ENCODE results near the gene GSG1. TPM values are rescaled to one million over a fixed set of nuclear protein-coding genes. Genes with fewer than 3 reads are reported as not detected.

Gene GSG1
- total RNA-seq, 1 experiment from 2014 or later: 0.22 TPM

GRCh38 chr12:13120413-13120812, 16.9 kb upstream of the GSG1 start:
- Histone ChIP-seq H3K79me2 (ENCODE audit: insufficient read depth, low read length) (no peaks in the 10 kb centered on the region), H3T11ph (ENCODE audit: low read length) (no peak overlapping the region), H2AFZ (ENCODE audit: low read length) (no peak overlapping the region), H2BK20ac (ENCODE audit: low read depth, low read length, poor library complexity, severe bottlenecking) (no peak overlapping the region), H2AK5ac (ENCODE audit: insufficient read length, low read length) (no peak overlapping the region), H3K9me3 (ENCODE audit: control insufficient read depth, low read depth, low read length) (no peaks in the 10 kb centered on the region), H4K5ac (ENCODE audit: insufficient read length, low read depth, low read length) (no peak overlapping the region), H3K27me3 (ENCODE audit: insufficient read depth, low read length) (no peaks in the 10 kb centered on the region), H2BK12ac (ENCODE audit: insufficient read length, low read depth, low read length) (no peak overlapping the region), H4K20me1 (ENCODE audit: control insufficient read depth, insufficient read depth, insufficient read length) (no peaks in the 10 kb centered on the region), H4K91ac (ENCODE audit: insufficient read length, low read depth, low read length) (no peak overlapping the region), H2BK5ac (ENCODE audit: insufficient read length, low read length) (no peak overlapping the region), H4K8ac (replicated peaks; ENCODE audit: insufficient read length, low read depth, low read length) (no peak overlapping the region), H3K23me2 (ENCODE audit: insufficient read length, low read depth, low read length, poor library complexity, severe bottlenecking) (no peaks in the 10 kb centered on the region), H3K79me1 (ENCODE audit: insufficient read depth, low read depth, low read length, poor library complexity, severe bottlenecking) (no peaks in the 10 kb centered on the region), H3K4me2 (ENCODE audit: insufficient read depth, insufficient read length, low read length) (no peak overlapping the region), H3K4ac (ENCODE audit: low read depth, low read length) (no peak overlapping the region), H3K56ac (ENCODE audit: insufficient read length, low read depth, low read length) (no peak overlapping the region), H3K18ac (ENCODE audit: insufficient read length, low read depth, low read length) (no peak overlapping the region), H3K14ac (ENCODE audit: insufficient read depth, low read length) (no peak overlapping the region), H2BK120ac (ENCODE audit: low read depth, low read length, poor library complexity, severe bottlenecking) (no peak overlapping the region), H3K23ac (ENCODE audit: insufficient read length, low read depth, low read length) (no peak overlapping the region), H3K27ac (ENCODE audit: insufficient read length, low read depth, low read length) (no peak overlapping the region), H3K4me1 (ENCODE audit: insufficient read depth, low read length) (peaks cover 8% of the 10 kb centered on the region), H3K9ac (ENCODE audit: extremely low read depth, insufficient read length, low read length) (no peak overlapping the region), H2BK15ac (ENCODE audit: low read depth, low read length) (no peak overlapping the region)
- TF ChIP-seq CTCF (conservative IDR thresholded peaks at IDR 0.05): no peak
- H3K9me3 Mint-ChIP-seq: no peaks in the 10 kb centered on the region
- WGBS (ENCODE audit: extremely low coverage, insufficient read length, low lambda C conversion rate): no CpG with 5 or more reads among the region's 3 CpGs
- H3K4me1 Mint-ChIP-seq: peaks cover 32% of the 10 kb centered on the region in 2 experiments
- H3K27me3 Mint-ChIP-seq (ENCODE audit: low read depth): no peaks in the 10 kb centered on the region; the same call in 1 of the 2 replicates
- H3K27ac Mint-ChIP-seq: no peak overlapping the region
- no peak for DNase-seq
- no peaks in the 10 kb centered on the region; a peak in 1 of 7 replicates for H3K36me3 Mint-ChIP-seq (ENCODE audit: insufficient read depth in 1 of 3, low read depth in 3 of 3)
- no peak overlapping the region for H3K4me3 Mint-ChIP-seq
